ENCODE results near the gene GALNS. TPM values are rescaled to one million over a fixed set of nuclear protein-coding genes. Genes with fewer than 3 reads are reported as not detected.

The GALNS gene
- total and polyA plus RNA-seq, 9 donors, result 9.8 to 28.5 (median 20.6) TPM

GRCh38 chr16:88817785-88818574, 38.8 kb downstream of the GALNS start:
- Histone ChIP-seq H3K27ac (ENCODE audit: low read length) (no peak overlapping the region), H3K4me3 (ENCODE audit: low read length) (no peak overlapping the region), H3K9me3 (replicated peaks; ENCODE audit: control insufficient read depth, low read depth, low read length) (no peaks in the 10 kb centered on the region), H3K36me3 (ENCODE audit: control insufficient read depth, insufficient read depth, low read length) (peaks cover 20% of the 10 kb centered on the region), H3K27me3 (ENCODE audit: control insufficient read depth, insufficient read depth, low read length) (no peaks in the 10 kb centered on the region), H3K4me1 (ENCODE audit: control insufficient read depth, insufficient read depth, low read length) (peaks cover 13% of the 10 kb centered on the region)
- WGBS (ENCODE audit: insufficient coverage), result 82% methylated on average over 37 of the region's 40 CpGs
- no peak for DNase-seq

- Histone ChIP-seq H3K4me1 (ENCODE audit: control insufficient read depth, insufficient read depth, low read length) (peaks cover 21% of the 10 kb centered on the region), H3K4me3 (ENCODE audit: low read length) (no peak overlapping the region), H3K36me3 (ENCODE audit: control insufficient read depth, insufficient read depth, low read length) (peaks cover 11% of the 10 kb centered on the region), H3K9me3 (replicated peaks; ENCODE audit: control insufficient read depth, low read depth, low read length) (no peaks in the 10 kb centered on the region), H3K27me3 (ENCODE audit: control insufficient read depth, insufficient read depth, low read length) (no peaks in the 10 kb centered on the region), H3K27ac (ENCODE audit: low read length) (no peak overlapping the region)
- no peak for DNase-seq
- 85% methylated on average over 35 of the region's 41 CpGs for WGBS (ENCODE audit: insufficient coverage)
Measured at GRCh38 chr16:88816736-88817535, 39.8 kb downstream of the GALNS start.

- Histone ChIP-seq H3K9me3 (replicated peaks; ENCODE audit: control insufficient read depth, low read depth, low read length) (no peaks in the 10 kb centered on the region), H3K27ac (ENCODE audit: low read length) (no peak overlapping the region), H3K36me3 (ENCODE audit: control insufficient read depth, insufficient read depth, low read length) (peaks cover 2% of the 10 kb centered on the region), H3K4me1 (ENCODE audit: control insufficient read depth, insufficient read depth, low read length) (peaks cover 23% of the 10 kb centered on the region), H3K27me3 (ENCODE audit: control insufficient read depth, insufficient read depth, low read length) (no peaks in the 10 kb centered on the region), H3K4me3 (ENCODE audit: low read length) (no peak overlapping the region)
- no peak for DNase-seq
- 55% methylated on average over 16 of the region's 19 CpGs for WGBS (ENCODE audit: insufficient coverage)
Measured at GRCh38 chr16:88815901-88816589, 40.7 kb downstream of the GALNS start.

GRCh38 chr16:88815227-88815626, 41.5 kb downstream of the GALNS start:
- no peaks in the 10 kb centered on the region for H3K27me3 ChIP-seq (ENCODE audit: control insufficient read depth, insufficient read depth, low read length)
- no peaks in the 10 kb centered on the region for H3K9me3 ChIP-seq (replicated peaks; ENCODE audit: control insufficient read depth, low read depth, low read length)
- no peak for DNase-seq
- peaks cover 1% of the 10 kb centered on the region for H3K36me3 ChIP-seq (ENCODE audit: control insufficient read depth, insufficient read depth, low read length)
- H3K4me1 ChIP-seq (ENCODE audit: control insufficient read depth, insufficient read depth, low read length), result peaks cover 27% of the 10 kb centered on the region
- WGBS (ENCODE audit: insufficient coverage), result 88% methylated on average over 7 of the region's 10 CpGs
- H3K27ac ChIP-seq (ENCODE audit: low read length), result no peak overlapping the region
- H3K4me3 ChIP-seq (ENCODE audit: low read length), result no peak overlapping the region

GRCh38 chr16:88814144-88814502, 42.6 kb downstream of the GALNS start:
- Histone ChIP-seq H3K4me1 (ENCODE audit: control insufficient read depth, insufficient read depth, low read length) (peaks cover 38% of the 10 kb centered on the region), H3K4me3 (ENCODE audit: low read length) (no peak overlapping the region), H3K27me3 (ENCODE audit: control insufficient read depth, insufficient read depth, low read length) (no peaks in the 10 kb centered on the region), H3K36me3 (ENCODE audit: control insufficient read depth, insufficient read depth, low read length) (peaks cover 12% of the 10 kb centered on the region), H3K27ac (ENCODE audit: low read length) (no peak overlapping the region), H3K9me3 (replicated peaks; ENCODE audit: control insufficient read depth, low read depth, low read length) (no peaks in the 10 kb centered on the region)
- WGBS (ENCODE audit: insufficient coverage), result 87% methylated on average over 10 of the region's 13 CpGs
- DNase-seq, result no peak

GRCh38 chr16:88813269-88814143, 43.2 kb downstream of the GALNS start:
- Histone ChIP-seq H3K4me1 (ENCODE audit: control insufficient read depth, insufficient read depth, low read length) (peaks cover 40% of the 10 kb centered on the region), H3K27ac (ENCODE audit: low read length) (no peak overlapping the region), H3K36me3 (ENCODE audit: control insufficient read depth, insufficient read depth, low read length) (peaks cover 16% of the 10 kb centered on the region), H3K27me3 (ENCODE audit: control insufficient read depth, insufficient read depth, low read length) (no peaks in the 10 kb centered on the region), H3K4me3 (ENCODE audit: low read length) (no peak overlapping the region), H3K9me3 (replicated peaks; ENCODE audit: control insufficient read depth, low read depth, low read length) (no peaks in the 10 kb centered on the region)
- DNase-seq, result no peak
- WGBS (ENCODE audit: insufficient coverage), result 44% methylated on average over 6 of the region's 26 CpGs

- H3K4me1 ChIP-seq (ENCODE audit: control insufficient read depth, insufficient read depth, low read length), result peaks cover 48% of the 10 kb centered on the region
- 40% methylated on average over 25 of the region's 37 CpGs for WGBS (ENCODE audit: insufficient coverage)
- peaks cover 24% of the 10 kb centered on the region for H3K36me3 ChIP-seq (ENCODE audit: control insufficient read depth, insufficient read depth, low read length)
- H3K4me3 ChIP-seq (ENCODE audit: low read length), result peak overlapping the region; percentile 34
- peak overlapping the region; percentile 85 for H3K27ac ChIP-seq (ENCODE audit: low read length)
- no peaks in the 10 kb centered on the region for H3K27me3 ChIP-seq (ENCODE audit: control insufficient read depth, insufficient read depth, low read length)
- peak; percentile 76 for DNase-seq
- H3K9me3 ChIP-seq (replicated peaks; ENCODE audit: control insufficient read depth, low read depth, low read length), result no peaks in the 10 kb centered on the region
Measured at GRCh38 chr16:88812513-88813268, 44.1 kb downstream of the GALNS start.

- under 1% methylated on average over 80 of the region's 84 CpGs for WGBS (ENCODE audit: insufficient coverage)
- DNase-seq, result peak; percentile 97
- peaks cover 25% of the 10 kb centered on the region for H3K36me3 ChIP-seq (ENCODE audit: control insufficient read depth, insufficient read depth, low read length)
- no peaks in the 10 kb centered on the region for H3K9me3 ChIP-seq (replicated peaks; ENCODE audit: control insufficient read depth, low read depth, low read length)
- peak within 1 kb of the TSS; percentile 68 for H3K4me3 ChIP-seq (ENCODE audit: low read length)
- H3K27me3 ChIP-seq (ENCODE audit: control insufficient read depth, insufficient read depth, low read length), result no peaks in the 10 kb centered on the region
- H3K27ac ChIP-seq (ENCODE audit: low read length), result peak within 1 kb of the TSS; percentile 90
- H3K4me1 ChIP-seq (ENCODE audit: control insufficient read depth, insufficient read depth, low read length), result peaks cover 56% of the 10 kb centered on the region
Measured at GRCh38 chr16:88811769-88812512, 44.8 kb downstream of the GALNS start, which contains the start of gene APRT. Gene APRT, minus strand, starts transcription at chr16:88811928. Its CDS starts 29 bp downstream, at chr16:88811899.
